Brain pericyte (primary cell): Measurements from ENCODE around the gene PSMA7.

Experiments used
- DNase-seq: peaks from one replicate; pipeline ENCODE4 v3.0.0-alpha.2; 2012; ENCODE audit warnings: low read depth, low spot score

The PSMA7 gene

DNA sequence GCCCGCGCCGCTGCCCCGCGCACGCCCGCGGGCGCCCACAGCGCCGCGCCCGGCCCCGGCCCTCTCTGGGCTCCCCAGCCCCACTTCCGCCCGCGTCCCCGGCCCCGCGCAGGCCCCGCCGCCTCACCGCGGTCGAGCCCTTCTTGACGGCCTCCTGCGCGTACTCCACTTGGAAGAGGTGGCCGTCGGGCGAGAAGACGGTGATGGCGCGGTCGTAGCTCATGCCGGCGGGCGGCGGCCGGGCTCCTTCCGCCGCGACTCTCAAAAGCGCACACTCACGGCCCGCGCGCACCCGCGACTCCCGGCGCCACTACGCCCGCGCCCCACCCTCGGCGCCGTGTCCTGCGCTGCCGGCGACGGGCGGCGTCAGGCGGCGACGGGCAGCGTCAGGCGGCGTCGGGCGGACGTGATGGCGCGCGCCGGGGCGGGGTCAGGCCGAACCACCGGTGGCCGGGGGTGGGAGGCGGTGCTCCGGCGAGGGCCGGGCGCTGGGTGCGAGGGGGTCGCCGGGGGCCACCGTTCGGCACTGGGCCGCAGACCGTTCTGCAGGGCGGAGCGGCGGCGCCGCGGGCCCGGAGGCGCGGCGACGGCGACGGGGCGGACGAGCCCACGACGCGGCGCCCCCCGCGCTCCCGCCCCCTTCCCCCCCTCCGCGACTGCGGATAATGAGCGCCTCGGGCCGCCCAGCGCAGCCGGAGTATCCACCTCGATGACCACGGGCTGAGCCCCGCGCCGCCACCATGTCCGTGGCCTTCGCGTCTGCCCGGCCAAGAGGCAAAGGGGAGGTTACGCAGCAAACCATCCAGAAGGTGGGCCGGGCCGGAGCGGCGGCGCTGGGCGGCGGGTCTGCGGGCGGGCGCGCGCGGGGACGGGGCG is at the start of gene PSMA7, which contains the start of gene SS18L1:
PSMA7 (minus strand) TSS at position 314 of the 876 bp plus-strand sequence; CDS start at position 223, 91 bp downstream.
SS18L1 (plus strand) TSS at position 689 of the 876 bp plus-strand sequence; CDS start at position 741, 52 bp downstream.
- no peak for DNase-seq

DNA sequence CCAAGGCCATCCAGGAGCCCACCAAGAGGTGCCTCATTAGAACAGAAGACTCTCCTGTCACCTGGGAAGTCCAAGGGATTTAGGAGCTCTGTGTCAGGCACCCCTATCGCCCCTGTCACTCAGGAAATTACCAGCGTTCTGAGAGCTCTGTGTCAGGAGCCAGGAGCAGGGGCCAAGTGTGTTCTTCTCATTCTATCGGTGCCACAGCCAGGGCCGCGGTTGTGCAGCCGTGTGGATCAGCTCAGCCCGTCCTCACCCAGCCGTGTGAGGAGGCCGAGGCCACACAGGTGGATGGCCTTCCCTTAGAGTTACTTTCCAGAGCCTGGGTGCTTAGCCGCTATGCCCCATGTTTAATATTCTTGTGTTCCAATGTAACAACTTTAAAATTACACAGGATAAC is 49.4 kb upstream of the PSMA7 start:
- no peak for DNase-seq

DNA sequence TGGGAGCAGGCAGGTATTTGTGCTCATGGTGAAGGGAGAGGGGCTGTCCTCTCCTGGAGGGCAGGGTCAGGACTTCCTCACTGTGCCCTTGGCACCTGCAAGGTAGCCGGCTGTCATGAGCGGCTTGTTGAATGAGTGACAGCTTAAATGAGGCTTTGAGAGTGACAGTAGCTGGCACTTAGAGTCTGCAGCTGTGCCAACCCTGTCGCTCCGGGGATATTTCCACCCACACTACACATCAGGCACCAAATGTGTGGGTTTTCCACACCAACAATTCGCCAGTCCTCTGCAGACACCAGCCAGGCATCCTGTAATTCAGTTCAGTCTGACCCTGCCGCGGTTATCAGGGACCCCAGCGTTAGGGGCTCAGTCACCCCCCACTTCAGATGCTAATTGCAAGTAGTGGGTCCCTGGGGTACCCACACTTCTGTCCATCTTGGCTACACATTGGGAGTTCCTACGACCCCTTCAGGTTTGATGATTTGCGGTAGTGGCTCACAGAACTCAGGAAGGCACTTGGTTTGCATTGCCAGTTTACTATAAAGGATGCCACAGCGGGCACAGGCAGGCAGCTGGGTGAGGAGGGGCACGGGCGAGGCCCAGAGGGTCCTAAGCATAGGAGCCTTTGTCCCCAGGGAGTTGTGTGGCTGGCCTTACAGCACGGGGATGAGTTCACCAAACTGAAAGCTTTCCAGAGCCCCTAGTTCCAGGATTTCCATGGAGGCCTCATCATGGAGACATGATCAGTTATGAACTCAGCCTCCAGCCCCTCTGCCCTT is 48.8 kb upstream of the PSMA7 start:
- no peak for DNase-seq

DNA sequence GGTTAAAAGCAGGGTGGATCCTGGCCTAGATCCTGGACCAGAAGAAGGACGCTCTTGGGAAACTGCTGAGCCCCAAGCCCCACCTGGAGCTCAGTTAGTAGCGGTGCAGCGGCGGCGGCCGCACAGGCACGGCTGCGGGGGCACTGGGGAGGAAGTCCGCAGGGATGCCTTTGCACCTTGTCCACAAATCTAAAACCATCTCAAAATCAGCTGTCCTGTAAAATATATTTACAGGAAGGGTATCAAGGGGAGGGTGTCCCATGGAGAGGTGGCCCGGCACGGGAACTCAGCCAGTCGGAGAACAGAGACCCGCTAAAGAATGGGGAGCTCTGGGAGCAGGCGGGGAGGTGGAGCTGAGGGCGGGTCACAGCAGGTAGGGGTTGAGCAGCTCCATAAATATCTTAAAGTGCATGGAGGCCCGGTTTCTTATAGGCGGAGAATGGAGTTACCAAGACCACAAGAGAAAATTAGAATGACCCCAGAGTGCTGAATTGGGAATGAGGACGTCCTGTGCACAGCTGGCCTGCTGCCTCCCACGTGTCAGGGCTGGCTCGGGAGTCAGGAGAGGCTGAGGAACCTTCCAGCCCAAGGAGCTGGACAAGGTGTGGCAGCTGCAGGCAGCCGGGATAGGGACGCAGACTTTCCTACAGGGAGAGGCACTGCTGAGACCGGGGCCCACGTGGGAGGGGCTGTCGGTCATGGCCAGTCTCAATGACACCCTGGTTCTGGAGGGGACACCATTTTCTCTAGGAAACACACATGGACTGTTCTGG is 47.6 kb upstream of the PSMA7 start:
- DNase-seq = no peak

DNA sequence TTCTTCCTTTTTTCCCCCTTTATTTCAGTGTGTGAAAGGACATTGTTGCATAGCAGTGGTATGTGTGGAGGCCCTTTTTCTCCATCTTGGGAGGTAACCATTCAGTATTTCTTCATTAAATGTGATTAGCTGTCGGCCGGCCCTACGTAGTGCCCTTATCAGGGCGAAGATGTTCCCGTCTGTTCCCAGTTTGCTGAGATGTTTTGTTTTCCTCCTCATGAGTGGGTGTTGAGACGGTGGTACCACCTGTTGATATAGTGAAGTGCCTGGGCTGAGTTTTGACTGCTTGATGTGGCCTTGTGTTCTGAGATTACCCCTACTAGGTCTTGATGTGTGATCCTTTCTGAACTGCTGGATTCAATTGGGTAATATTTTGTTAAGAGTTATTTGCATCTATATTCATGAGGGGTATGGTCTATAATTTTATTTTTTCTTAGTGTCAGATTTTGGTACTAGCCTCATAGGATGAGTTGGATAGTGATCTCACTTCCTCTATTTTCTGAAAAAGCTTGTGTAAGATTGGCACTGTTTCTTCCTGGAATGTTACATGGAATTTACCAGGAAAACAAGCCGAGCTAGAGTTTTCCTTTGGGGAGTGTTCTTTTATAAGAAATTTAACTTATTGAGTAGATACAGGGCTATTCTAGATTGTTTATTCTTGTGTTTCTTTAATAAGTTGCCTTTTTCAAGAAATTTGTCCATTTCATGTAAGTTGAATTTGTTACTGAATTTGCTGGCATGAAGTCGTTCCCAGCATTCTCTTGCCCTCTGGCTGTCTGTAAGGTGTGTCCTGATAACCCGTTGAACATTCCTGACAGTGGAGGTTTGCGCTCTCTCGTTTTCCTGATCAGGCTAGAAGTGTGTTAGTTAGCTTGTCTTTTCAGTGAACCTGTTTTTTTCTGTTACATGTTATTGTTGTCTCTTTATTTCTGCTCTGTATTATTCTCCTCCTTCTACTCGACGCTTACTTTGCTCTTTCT is 44.0 kb upstream of the PSMA7 start:
- no peak for DNase-seq

DNA sequence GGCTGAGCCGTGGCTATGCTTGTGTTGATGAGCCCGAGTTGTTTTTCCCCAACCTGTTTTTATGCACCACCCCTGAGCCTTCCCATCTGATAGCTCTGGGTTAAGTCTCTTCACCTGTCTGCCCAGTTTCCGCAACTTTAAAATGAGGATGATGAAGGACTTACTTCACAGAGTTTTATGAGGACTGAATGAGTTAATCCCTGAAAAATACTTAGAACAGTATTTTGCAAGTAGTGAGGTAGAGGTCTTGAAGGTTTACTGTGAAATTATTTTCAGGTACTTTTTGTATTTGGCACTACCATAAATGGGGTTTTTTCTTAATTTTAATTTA is 42.9 kb upstream of the PSMA7 start:
- no peak for DNase-seq

DNA sequence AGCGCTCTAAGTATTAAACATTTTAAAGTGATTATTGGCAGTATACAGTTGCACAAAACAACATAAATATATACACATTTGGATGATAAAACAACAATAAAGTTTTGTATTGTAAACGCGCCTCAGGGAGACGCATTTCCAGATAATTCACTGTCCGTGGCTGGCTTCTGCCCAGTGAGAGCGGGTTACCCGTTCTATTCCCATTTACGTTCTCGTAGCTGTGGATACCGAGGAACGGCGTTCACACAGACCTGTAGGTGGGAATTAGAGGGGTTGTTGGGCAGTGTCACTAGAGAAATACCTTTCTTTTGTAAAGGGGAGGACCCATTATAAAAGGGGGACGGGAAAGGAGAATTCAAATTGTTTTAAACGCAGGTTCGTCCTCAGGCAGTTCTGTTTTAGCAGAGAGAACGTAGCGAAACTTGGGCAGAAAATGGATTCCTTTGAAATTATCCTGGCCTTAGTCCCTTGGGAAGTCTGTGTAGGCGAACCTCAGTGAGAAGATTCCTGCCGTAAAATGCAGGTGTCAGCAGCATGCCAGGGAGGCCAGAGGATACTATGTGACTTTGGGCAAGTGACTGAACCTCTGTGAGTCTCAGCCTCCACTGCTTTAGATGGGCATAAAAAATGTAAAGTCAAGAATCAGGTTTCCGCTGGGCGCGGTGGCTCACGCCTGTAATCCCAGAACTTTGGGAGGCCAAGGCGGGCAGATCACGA is 40.4 kb upstream of the PSMA7 start:
- no peak for DNase-seq

DNA sequence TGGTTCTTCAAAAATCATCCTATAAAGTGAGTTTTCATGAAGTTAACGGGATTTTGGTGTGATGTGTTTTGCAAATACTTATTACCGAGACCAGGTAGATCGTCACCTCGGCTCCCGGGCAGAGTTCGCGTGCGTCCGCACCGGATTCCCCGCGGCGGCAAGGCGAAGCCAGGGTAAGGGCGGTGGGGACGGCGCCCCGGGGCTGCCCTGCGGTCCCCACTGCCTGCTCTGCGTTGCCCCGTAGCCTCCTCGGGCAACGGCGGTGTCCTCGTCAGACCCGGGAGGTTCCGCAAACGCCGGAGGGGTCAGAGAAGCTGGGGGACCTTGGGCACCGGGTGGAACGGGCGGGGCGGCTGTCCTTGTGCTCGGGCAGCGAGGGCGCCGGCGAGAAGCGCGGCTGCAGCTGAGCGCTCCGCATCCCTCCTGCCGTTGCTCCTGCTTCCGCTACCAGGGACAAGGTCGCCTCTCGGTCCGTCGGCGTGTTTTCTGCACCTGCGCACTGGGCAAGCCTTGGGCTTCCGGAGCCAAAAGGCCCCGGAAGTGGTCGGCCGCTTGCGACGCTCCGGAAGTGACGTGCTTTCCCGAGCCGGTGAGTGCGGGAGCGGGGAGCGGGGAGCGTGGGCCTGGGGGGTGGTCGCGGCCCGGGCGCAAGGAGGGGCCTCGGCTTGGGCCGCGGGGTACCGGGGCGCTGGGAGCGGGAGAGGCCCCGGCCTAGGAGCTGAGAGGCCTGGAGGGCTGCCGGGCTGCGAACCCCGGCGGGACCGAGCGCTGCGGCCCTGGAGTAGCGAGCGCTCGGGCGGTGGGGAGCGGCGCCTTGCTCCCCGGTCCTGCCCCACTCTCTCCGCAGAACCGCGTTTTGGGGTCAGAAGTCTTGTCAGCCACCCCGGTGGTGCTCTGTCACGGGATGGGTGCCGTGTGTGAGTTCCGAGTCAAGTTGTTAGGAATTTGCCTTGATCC is 39.6 kb upstream of the PSMA7 start, which contains the start of gene MTG2:
MTG2 (plus strand) TSS at position 560 of the 957 bp plus-strand sequence. CDS start 10,393 bp downstream, outside the sequence.
- DNase-seq = peak; percentile 74

DNA sequence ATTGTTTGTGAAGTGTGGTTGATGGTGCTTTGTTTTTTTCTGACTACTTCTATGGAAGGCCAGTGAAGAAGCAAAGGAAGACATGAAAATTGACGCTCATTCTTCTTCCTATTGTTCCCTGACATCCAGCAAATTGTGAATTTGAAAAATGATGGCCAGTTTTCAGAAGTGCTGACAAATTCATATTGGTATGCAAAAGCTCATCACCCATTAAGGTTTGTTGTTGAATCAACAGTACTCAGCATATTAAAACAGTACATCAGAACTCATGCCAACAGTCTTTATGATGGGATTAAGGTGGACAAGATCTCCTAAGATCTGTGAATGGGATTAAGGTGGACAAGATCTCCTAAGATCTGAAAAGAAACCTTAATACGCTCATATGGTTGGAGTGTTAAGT is 38.6 kb upstream of the PSMA7 start:
- DNase-seq = no peak

DNA sequence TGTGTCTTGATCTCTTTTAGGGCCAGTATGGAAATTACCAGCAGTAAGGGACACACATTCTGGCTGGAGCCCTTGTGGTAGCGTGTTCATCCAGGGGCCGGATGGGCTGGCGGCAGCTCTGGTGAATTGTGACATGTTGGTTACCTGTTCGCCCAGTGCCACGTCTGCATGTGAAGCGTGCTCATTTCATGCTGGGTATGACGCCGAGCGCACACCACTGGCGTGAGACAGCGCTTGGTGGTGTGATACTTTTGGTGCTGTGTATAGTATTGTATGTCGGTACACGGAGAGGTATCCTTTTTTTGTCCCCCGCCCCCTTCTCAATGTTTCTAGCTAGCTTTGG is 35.9 kb upstream of the PSMA7 start:
- no peak for DNase-seq

DNA sequence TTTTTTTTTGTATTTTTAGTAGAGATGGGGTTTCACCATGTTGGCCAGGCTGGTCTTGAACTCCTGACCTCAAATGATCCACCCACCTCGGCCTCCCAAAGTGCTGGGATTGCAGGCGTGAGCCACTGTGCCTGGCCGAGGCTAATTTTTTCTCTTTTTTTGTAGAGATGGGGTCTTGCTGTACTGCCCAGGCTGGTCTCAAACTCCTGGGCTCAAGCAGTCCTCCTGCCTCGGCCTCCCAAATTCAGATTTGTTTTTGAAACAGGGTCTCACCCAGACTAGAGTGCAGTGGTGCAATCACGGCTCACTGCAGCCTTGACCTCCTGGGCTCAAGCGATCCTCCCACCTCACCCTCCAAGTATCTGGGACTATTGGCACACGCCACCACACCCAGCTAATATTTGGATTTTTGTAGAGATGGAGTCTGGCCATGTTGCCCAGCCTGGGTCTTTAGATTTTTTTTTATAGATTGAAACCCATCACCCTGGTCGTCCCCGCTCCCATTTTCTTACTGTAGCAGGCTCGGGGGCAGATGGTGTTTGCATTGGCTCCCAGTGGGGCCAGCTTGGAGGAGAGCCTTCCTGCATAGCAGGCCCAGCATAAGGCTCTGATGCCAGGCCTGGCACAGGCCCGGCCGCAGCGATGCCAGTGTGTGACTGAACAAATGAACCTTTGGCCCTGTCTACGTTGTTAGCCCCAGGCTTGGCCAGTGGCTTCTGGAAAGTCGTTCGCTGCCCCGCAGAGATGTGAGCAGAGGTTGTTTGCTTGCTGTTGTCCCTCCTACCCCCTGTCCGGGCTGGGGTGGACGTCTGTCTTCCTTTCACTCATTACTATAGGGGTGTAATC is 35.3 kb upstream of the PSMA7 start:
- DNase-seq = no peak

DNA sequence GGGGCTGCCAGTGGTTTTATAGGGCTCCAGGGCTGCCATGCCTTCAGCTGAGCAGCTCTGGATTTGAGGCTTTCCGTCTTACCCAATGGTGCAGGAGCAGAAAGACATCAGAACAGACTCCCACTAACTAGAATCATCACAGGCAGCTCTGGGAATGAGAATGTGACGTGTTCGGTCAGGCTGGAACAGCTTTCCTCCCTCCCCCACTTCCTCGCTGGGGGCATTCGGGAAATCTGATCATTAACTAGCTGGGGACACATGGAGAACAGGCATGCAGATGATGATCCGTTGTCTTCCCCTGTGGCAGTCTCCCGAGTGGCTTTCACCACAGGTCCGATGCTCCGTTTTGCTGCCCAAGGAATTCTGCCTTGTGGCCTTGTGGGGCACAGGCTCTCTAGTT is 34.1 kb upstream of the PSMA7 start:
- DNase-seq = no peak

DNA sequence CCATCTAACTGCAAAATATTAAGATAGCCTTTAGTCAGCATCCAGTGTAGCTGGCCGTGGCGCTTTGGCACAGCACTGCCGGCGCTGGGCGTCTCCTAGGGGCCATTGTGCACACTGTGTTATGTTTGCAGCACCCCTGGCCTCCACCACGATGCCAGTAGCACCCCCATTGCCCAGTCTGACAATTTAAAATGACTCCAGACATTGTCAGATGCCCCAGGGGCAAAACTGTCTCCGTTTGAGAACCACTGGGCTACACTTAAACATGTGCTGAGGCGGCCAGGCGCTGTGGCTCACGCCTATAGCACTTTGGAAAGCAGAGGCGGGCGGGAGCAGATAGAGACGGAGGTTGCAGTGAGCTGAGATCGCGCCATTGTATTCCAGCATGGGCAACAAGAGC is 33.7 kb upstream of the PSMA7 start:
- DNase-seq = no peak

DNA sequence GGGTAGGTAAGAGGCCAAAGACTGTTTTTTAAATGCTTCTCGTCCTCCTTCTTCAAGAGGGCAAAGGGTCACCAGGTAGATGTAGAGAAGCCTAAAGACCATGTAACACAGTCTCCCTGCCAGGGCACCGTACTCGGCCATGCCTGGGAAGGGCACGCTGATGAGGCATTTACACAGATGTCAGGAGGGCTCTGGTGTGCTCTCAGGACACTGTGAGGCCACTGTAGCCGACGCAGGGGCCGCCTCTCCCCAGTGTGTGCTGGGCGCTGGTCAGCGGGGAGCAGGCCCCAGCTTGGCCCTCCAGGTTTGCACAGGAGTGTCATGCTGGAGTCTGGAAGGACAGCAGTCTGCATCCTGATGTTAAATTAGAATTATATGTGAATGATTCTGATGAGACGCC is 32.5 kb upstream of the PSMA7 start:
- DNase-seq = no peak

DNA sequence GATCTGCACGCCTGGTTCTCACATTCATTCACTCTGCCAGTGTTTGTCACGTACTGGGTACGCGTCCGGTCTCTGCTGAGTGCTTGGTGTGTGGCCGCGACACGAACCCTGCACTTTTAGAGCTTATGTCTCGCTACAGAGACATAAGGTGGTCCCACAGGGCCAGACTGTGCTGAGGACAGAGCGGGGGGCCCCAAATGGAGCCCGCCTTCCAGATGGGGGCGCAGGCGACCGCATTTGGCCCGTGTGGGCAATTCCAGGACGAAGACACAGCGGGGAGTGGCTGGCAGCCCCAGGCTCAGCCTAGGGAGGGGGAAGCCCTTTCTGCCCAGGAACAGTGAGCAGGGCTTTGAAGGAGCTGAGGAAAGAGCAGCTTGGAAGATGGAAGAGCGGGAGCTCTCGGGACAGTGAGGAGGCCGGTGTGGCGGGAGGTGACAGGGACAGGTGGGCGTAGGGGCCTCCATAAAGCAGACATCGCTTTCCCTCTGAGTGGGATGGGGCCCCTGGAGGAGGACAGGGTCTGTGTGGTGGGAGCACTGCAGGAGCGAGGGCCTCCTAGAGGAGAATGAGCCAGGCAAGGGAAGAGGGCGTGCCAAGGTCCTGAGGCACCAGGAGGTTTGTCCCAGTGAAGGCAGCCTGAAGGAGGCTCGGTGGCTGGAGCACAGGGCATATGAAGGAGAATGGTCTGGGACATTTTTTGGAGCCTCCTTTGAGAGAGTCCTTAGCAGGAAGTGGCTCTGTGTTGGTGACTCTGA is 31.9 kb upstream of the PSMA7 start:
- no peak for DNase-seq

DNA sequence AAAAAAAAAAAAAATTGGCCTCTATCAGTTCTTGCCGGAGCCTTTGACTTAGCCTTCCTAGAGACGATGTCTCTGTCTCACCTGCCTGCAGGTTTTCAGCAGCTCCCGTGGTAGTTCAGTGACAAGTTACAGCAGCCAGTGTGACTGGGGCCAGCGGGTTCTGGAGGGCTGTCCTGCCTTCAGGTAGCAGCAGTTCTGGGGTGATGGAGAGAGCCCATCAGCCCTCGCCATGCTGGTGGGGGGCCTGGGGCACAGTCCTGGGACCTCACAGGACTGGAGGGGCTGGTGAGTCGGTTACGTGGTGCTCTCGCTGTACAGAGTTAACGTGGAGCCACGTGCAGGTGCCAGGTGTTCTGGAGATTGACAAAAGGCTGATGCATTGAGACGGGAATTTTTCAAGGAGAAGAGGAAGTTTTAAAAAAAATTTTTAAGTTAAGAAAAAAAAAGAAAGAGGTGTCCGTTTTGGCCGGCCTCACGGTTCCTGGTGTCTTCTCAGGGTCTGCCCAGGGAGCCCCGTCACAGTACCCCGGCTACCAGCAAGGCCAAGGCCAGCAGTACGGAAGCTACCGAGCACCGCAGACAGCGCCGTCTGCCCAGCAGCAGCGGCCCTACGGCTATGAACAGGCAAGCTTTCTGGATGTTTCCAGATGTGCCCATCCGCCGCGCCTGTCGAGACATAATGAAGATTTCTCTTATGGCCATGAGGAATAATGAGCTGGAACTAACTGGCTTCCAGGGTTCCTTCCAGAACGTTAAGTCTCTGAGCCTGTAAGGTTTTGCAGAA is 31.0 kb upstream of the PSMA7 start:
- no peak for DNase-seq

DNA sequence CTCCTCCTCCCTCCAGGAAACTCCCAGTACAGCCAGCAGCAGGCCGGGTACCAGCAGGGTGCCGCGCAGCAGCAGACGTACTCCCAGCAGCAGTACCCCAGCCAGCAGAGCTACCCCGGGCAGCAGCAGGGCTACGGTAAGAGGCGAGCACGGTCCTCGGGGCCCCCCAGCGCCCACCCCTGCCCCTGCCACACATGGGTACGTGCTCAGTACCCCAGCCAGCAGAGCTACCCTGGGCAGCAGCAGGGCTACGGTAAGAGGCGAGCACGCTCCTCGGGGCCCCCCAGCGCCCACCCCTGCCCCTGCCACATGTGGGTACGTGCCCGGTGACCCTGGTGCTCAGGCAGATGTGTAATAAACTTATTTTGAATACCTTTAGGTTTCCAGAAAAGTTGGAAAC is 29.5 kb upstream of the PSMA7 start:
- DNase-seq = no peak
